ENCODE data around the gene UNC5C. TPM values are rescaled to one million over a fixed set of nuclear protein-coding genes. Genes with fewer than 3 reads are reported as not detected.
"Not testable (repeated sequence)": the region's sequence is repeated elsewhere in the genome, so short reads cannot be mapped to it uniquely, and the experiment has no call there.

Gene UNC5C
- total RNA-seq, 1 donor from 2014 or later = not detected

GRCh38 chr4:95180531-95181242 is 368.1 kb downstream of the UNC5C start:
- Mint-ChIP-seq H3K36me3 (ENCODE audit: low read depth) (no peaks in the 10 kb centered on the region), H3K9me3 (no peaks in the 10 kb centered on the region), H3K4me3 (no peak overlapping the region), H3K27me3 (no peaks in the 10 kb centered on the region), H3K27ac (no peak overlapping the region), H3K4me1 (no peaks in the 10 kb centered on the region)
- POLR2A ChIA-PET = no interaction called here
- intact Hi-C loops (cut with micrococcal nuclease) = no loop called here
- CTCF ChIA-PET = no interaction called here
- no peak for ATAC-seq (ENCODE audit: low read depth)
- no peak for DNase-seq
- no peak for TF ChIP-seq CTCF (IDR thresholded peaks at IDR 0.05)

GRCh38 chr4:95178938-95179337 is 369.8 kb downstream of the UNC5C start:
- ATAC-seq (ENCODE audit: low read depth) = no peak
- H3K4me3 Mint-ChIP-seq = no peak overlapping the region
- no peaks in the 10 kb centered on the region for H3K27me3 Mint-ChIP-seq
- intact Hi-C loops (cut with micrococcal nuclease) = no loop called here
- DNase-seq = no peak
- H3K4me1 Mint-ChIP-seq = no peaks in the 10 kb centered on the region
- no peak overlapping the region for H3K27ac Mint-ChIP-seq
- no peaks in the 10 kb centered on the region for H3K36me3 Mint-ChIP-seq (ENCODE audit: low read depth)
- CTCF ChIA-PET = no interaction called here
- no peaks in the 10 kb centered on the region for H3K9me3 Mint-ChIP-seq
- POLR2A ChIA-PET = no interaction called here
- TF ChIP-seq CTCF (IDR thresholded peaks at IDR 0.05) = no peak

- H3K27ac Mint-ChIP-seq; CTCF ChIA-PET; H3K4me3 Mint-ChIP-seq; intact Hi-C loops (cut with micrococcal nuclease); POLR2A ChIA-PET; H3K9me3 Mint-ChIP-seq; H3K36me3 Mint-ChIP-seq (ENCODE audit: low read depth); H3K4me1 Mint-ChIP-seq; H3K27me3 Mint-ChIP-seq; ATAC-seq (ENCODE audit: low read depth); DNase-seq: not testable (repeated sequence)
These were observed 377.4 kb downstream of the UNC5C start for GRCh38 chr4:95171377-95171776.

- no peak for TF ChIP-seq CTCF (IDR thresholded peaks at IDR 0.05)
- Mint-ChIP-seq H3K36me3 (ENCODE audit: low read depth) (no peaks in the 10 kb centered on the region), H3K27me3 (no peaks in the 10 kb centered on the region), H3K9me3 (no peaks in the 10 kb centered on the region), H3K27ac (no peak overlapping the region), H3K4me3 (no peak overlapping the region), H3K4me1 (no peaks in the 10 kb centered on the region)
- no peak for ATAC-seq (ENCODE audit: low read depth)
- ChIA-PET CTCF (interaction anchor here (0.9 kb wide), 1 partner anchor 9 kb away, joined by 4 read pairs; no protein-coding TSS in a partner anchor), POLR2A (no interaction called here)
- intact Hi-C loops (cut with micrococcal nuclease) = no loop called here
- no peak for DNase-seq
These were observed 378.6 kb downstream of the UNC5C start for GRCh38 chr4:95170176-95170575.

GRCh38 chr4:95167805-95168204 is 381.0 kb downstream of the UNC5C start:
- Mint-ChIP-seq H3K4me1 (no peaks in the 10 kb centered on the region), H3K27ac (no peak overlapping the region), H3K4me3 (no peak overlapping the region), H3K9me3 (no peaks in the 10 kb centered on the region), H3K36me3 (ENCODE audit: low read depth) (no peaks in the 10 kb centered on the region), H3K27me3 (no peaks in the 10 kb centered on the region)
- CTCF ChIA-PET = no interaction called here
- POLR2A ChIA-PET = no interaction called here
- no peak for TF ChIP-seq CTCF (IDR thresholded peaks at IDR 0.05)
- intact Hi-C loops (cut with micrococcal nuclease) = loop anchor here (10.0 kb wide), 1 partner anchor 1987 kb away; no protein-coding TSS in a partner anchor
- ATAC-seq (ENCODE audit: low read depth) = no peak
- DNase-seq = no peak

All from activated B cell treated with CpG ODN at 0.5 μM for 24 hours (primary cell).